Stomach (tissue), 9 donors: ENCODE measurements around the gene TMEM44. TPM values are rescaled to one million over a fixed set of nuclear protein-coding genes. Genes with fewer than 3 reads are reported as not detected.
"Not testable (repeated sequence)": the region's sequence is repeated elsewhere in the genome, so short reads cannot be mapped to it uniquely, and the experiment has no call there.

Experiments used
- DNase-seq, 2 donors: peaks; one replicate each; pipeline versions ENCODE4 v3.0.0 to v3.0.0-alpha.2; 2013 to 2019
- H3K27ac ChIP-seq, 5 donors: fragments of 200-600 bp in 4 of 5; sonication (generic) in 4 of 5; one replicate each; pipeline ENCODE4 v1.5.1; 2013 to 2019; ENCODE audit warnings: mild to moderate bottlenecking in 1 of 5, moderate library complexity in 1 of 5
- H3K27me3 ChIP-seq, 3 donors: fragments of 200-600 bp; sonication (generic); one replicate each; pipeline ENCODE4 v1.5.1; 2017 to 2019; ENCODE audit warnings: mixed run types in 1 of 3
- H3K36me3 ChIP-seq, 4 donors: fragments of 200-600 bp; sonication (generic); 1 replicate in 3 of 4; 2 replicates in 1 of 4; pipeline ENCODE4 v1.5.1; 2016 to 2019
- H3K4me1 ChIP-seq, 4 donors: fragments of 200-600 bp; sonication (generic); one replicate each; pipeline ENCODE4 v1.5.1; 2016 to 2019
- H3K4me3 ChIP-seq, 4 donors: fragments of 200-600 bp; sonication (generic) in 3 of 4; one replicate each; pipeline ENCODE4 v1.5.1; 2016 to 2019; ENCODE audit warnings: mild to moderate bottlenecking in 1 of 4
- H3K9me3 ChIP-seq, 4 donors: fragments of 200-600 bp; sonication (generic); one replicate each; pipeline ENCODE4 v1.5.1; 2016 to 2019
- CTCF ChIP-seq, 7 experiments: fragments of 450-650 bp in 4 of 7; fragments of 200-600 bp in 3 of 7; sonication (generic) in 3 of 7; IDR thresholded peaks; one replicate each; pipeline ENCODE4 v1.5.1; 2016 to 2019; ENCODE audit warnings: antibody characterized with exemption in 7 of 7, control low read depth in 2 of 7, mild to moderate bottlenecking in 1 of 7
- EP300 ChIP-seq: sonication (generic); formaldehyde crosslinking; IDR thresholded peaks from one replicate; pipeline ENCODE4 v1.6.1; 2017; ENCODE audit warnings: antibody characterized with exemption
- POLR2A ChIP-seq, 4 donors: fragments of 450-650 bp; IDR thresholded peaks; one replicate each; pipeline ENCODE4 v1.6.1; 2016; ENCODE audit warnings: antibody characterized with exemption in 4 of 4, control low read depth in 2 of 4, mild to moderate bottlenecking in 1 of 4, moderate library complexity in 1 of 4
- POLR2AphosphoS5 ChIP-seq, 3 donors: sonication (generic); formaldehyde crosslinking; IDR thresholded peaks; one replicate each; pipeline ENCODE4 v1.6.1; 2016; ENCODE audit warnings: antibody characterized with exemption in 3 of 3
- WGBS, 5 donors: extraction: QIAGEN DNeasy Blood & Tissue Kit in 3 of 5; methylation state at CpG; one replicate each; pipeline versions ENCODE4 v1.1.5 to v1.1.7; 2013 to 2018; 5-methylcytosine and 5-hydroxymethylcytosine counted together
- intact Hi-C: fragments of 100-400 bp; cut with DNase I; formaldehyde crosslinking; loops from one replicate; pipeline ENCODE4 v1.15.1; 2023; ENCODE audit warnings: low total_unique reads
- polyA plus RNA-seq, 3 donors: library from polyadenylated mRNA; stranded (reverse); fragments of 200-250 nt; gene quantifications; one replicate each; pipeline ENCODE4 v1.2.3, GENCODE V29; 2013
- total RNA-seq, 5 donors: library from RNA; depleted of rRNA; stranded (reverse); fragments of >200 nt; gene quantifications; one replicate each; pipeline versions ENCODE4 v1.1.0 to v1.2.3, GENCODE V29; 2014 to 2016
- donor health status: healthy with polysubstance abuse.
- donor health status: Bipolar disorder and iron deficiency.
- donor health status: healthy.

The TMEM44 gene
- total and polyA plus RNA-seq, 8 donors = 4.4 to 352 (median 9.4) TPM; not detected in 1

GRCh38 chr3:194552327-194552949 lies 80.8 kb downstream of the TMEM44 start:
- no peak overlapping the region for H3K27ac ChIP-seq
- H3K4me3 ChIP-seq = no peak overlapping the region
- H3K9me3 ChIP-seq = no peaks in the 10 kb centered on the region
- intact Hi-C loops = no loop called here
- 91 to 95% (median 93%) methylated on average over 8 of the region's 8 CpGs for WGBS, 5 donors
- H3K36me3 ChIP-seq = no peaks in the 10 kb centered on the region
- H3K27me3 ChIP-seq = no peaks in the 10 kb centered on the region
- DNase-seq = no peak
- TF ChIP-seq EP300 (no peak), CTCF (IDR thresholded peaks at IDR 0.05) (no peak), POLR2AphosphoS5 (IDR thresholded peaks at IDR 0.05) (no peak), POLR2A (IDR thresholded peaks at IDR 0.05) (no peak)
- peaks cover 0 to 4% (median 0%) of the 10 kb centered on the region in 4 donors for H3K4me1 ChIP-seq

GRCh38 chr3:194549853-194550252 lies 83.4 kb downstream of the TMEM44 start:
- Histone ChIP-seq H3K4me3 (no peak overlapping the region), H3K27me3 (no peaks in the 10 kb centered on the region), H3K4me1 (peaks cover 0 to 4% (median 0%) of the 10 kb centered on the region in 4 donors), H3K36me3 (no peaks in the 10 kb centered on the region), H3K27ac (no peak overlapping the region), H3K9me3 (no peaks in the 10 kb centered on the region)
- DNase-seq = no peak
- intact Hi-C loops = no loop called here
- TF ChIP-seq EP300 = no peak
- TF ChIP-seq CTCF (IDR thresholded peaks at IDR 0.05) = no peak
- no peak for TF ChIP-seq POLR2A (IDR thresholded peaks at IDR 0.05)
- no peak for TF ChIP-seq POLR2AphosphoS5 (IDR thresholded peaks at IDR 0.05)
- WGBS, 5 donors = 88 to 95% (median 91%) methylated on average over 9 of the region's 9 CpGs

GRCh38 chr3:194548346-194549321 lies 84.6 kb downstream of the TMEM44 start:
- Histone ChIP-seq H3K9me3 (no peaks in the 10 kb centered on the region), H3K36me3 (no peaks in the 10 kb centered on the region), H3K27me3 (no peaks in the 10 kb centered on the region), H3K27ac (no peak overlapping the region), H3K4me3 (no peak overlapping the region), H3K4me1 (peaks cover 0 to 4% (median 0%) of the 10 kb centered on the region in 4 donors)
- TF ChIP-seq POLR2A (IDR thresholded peaks at IDR 0.05) = no peak
- peak in 1 of 2 donors; percentile 40 for DNase-seq
- intact Hi-C loops = no loop called here
- 59 to 71% (median 63%) methylated on average over 16 of the region's 16 CpGs for WGBS, 5 donors

- TF ChIP-seq POLR2A (IDR thresholded peaks at IDR 0.05) (no peak), CTCF (IDR thresholded peaks at IDR 0.05) (no peak), POLR2AphosphoS5 (IDR thresholded peaks at IDR 0.05) (no peak), EP300 (no peak)
- intact Hi-C loops = no loop called here
- H3K4me3 ChIP-seq = no peak overlapping the region
- H3K4me1 ChIP-seq = peaks cover 0 to 4% (median 0%) of the 10 kb centered on the region in 4 donors
- no peaks in the 10 kb centered on the region for H3K9me3 ChIP-seq
- no peaks in the 10 kb centered on the region for H3K27me3 ChIP-seq
- DNase-seq = no peak
- 55 to 85% (median 75%) methylated on average over 3 of the region's 3 CpGs for WGBS, 5 donors
- H3K27ac ChIP-seq = no peak overlapping the region
- no peaks in the 10 kb centered on the region for H3K36me3 ChIP-seq
These were observed 86.2 kb downstream of the TMEM44 start for GRCh38 chr3:194547042-194547441.

GRCh38 chr3:194545538-194545937 lies 87.7 kb downstream of the TMEM44 start:
- H3K27ac ChIP-seq, intact Hi-C loops: not testable (repeated sequence)
- 89 to 97% (median 96%) methylated on average over 7 of the region's 7 CpGs for WGBS, 5 donors

More at GRCh38 chr3:194545538-194545937, 87.7 kb downstream of the TMEM44 start:
- not testable (repeated sequence) for H3K36me3 ChIP-seq, H3K4me1 ChIP-seq, H3K27me3 ChIP-seq, H3K9me3 ChIP-seq, DNase-seq, H3K4me3 ChIP-seq
